Measurements from ENCODE around the gene TMSB15C.

The TMSB15C gene

DNA sequence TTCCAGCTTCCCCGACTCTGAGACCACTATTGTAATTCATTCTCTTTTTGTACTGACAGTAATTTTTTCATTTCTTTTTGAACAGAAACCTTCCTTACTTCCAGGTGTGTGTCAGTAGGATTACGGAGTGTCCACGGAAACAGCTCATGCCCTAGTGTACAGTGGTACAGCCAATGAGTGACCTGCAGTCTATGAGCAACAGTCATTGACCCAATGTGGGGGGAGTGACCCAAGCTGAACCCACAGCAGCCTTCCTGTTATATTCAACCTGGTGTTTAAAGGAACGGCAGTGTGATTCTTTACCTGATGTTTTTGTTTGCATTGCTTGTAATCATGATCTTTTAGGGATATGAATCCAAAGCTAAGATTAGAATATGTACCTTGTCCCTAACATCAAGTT lies 35.0 kb downstream of the TMSB15C start:
- DNase-seq: no peak

DNA sequence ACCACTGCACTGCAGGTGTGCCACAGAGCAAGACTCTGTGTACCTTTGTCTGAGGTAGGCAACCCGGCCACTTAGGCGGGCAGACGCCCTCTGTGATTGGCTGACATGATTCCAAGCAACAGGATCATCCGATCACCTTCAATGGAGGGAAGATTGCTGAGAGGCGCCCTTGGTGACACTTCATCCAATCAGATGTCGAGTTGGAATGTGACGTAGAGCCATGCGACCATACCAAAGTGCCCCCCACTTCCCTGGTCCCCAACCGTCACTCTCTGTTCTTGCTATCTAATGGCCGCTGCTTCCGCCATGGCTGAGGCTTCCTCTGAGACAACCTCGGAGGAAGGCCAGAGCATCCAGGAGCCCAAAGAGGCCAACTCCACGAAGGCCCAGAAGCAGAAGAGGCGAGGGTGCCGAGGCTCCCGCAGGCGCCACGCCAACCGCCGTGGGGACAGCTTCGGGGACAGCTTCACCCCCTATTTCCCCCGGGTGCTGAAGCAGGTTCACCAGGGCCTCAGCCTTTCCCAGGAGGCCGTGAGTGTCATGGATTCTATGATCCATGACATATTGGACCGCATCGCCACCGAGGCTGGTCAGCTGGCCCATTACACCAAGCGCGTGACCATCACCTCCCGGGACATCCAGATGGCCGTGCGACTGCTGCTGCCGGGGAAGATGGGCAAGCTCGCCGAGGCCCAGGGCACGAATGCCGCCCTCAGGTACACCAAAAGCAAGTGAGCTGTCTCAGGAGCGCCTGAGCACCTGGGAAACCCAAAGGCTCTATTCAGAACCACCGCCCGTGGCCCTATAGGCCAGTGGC lies 36.1 kb downstream of the TMSB15C start, which contains the start of gene H2BW2:
Gene H2BW2, plus strand, starts transcription at position 268 of the 817 bp plus-strand sequence. Its CDS starts 39 bp downstream, at position 307.
- DNase-seq: no peak
